H1 (cell line): ENCODE results near the gene GPR31. TPM values are rescaled to one million over a fixed set of nuclear protein-coding genes. Genes with fewer than 3 reads are reported as not detected.

Source experiments
- CTCF ChIA-PET: fragments of 300-600 bp; sonication (Branson Sonifier 250); formaldehyde crosslinking; loops from one replicate; lab custom pipeline; 2021; ENCODE audit not compliant: partially characterized antibody; lab: Charles Lee
- POLR2A ChIA-PET: fragments of 300-600 bp; sonication (Branson Sonifier 250); formaldehyde crosslinking; loops from one replicate; lab custom pipeline; 2021; ENCODE audit warnings: inconsistent platforms; ENCODE audit not compliant: partially characterized antibody; lab: Charles Lee
- DNase-seq, 2 experiments: peaks; one replicate each; pipeline versions ENCODE4 v3.0.0 to v3.0.0-alpha.2; 2010 to 2022; ENCODE audit warnings: low spot score in 2 of 2, low read depth in 1 of 2, mixed read lengths in 1 of 2
- FAIRE-seq: peaks from 2 replicates; lab custom pipeline; 2011; peaks lifted over from hg19 to GRCh38; lab: Jason Lieb, UNC
- H2AFZ ChIP-seq: 2 replicates; pipeline ENCODE4 v1.8.1; 2012; ENCODE audit warnings: low read length, inconsistent platforms
- H2AK5ac ChIP-seq: 2 replicates; pipeline ENCODE4 v1.6.1; 2013; ENCODE audit warnings: low read depth, low read length
- H2BK120ac ChIP-seq: replicated peaks from 2 replicates; pipeline ENCODE3; 2013; ENCODE audit warnings: low read depth, low read length, inconsistent platforms
- H2BK12ac ChIP-seq: 2 replicates; pipeline ENCODE4 v1.6.1; 2013; ENCODE audit warnings: low read depth, low read length
- H2BK15ac ChIP-seq: 2 replicates; pipeline ENCODE4 v1.6.1; 2013; ENCODE audit warnings: low read length
- H2BK20ac ChIP-seq: 2 replicates; pipeline ENCODE4 v1.6.1; 2013; ENCODE audit warnings: low read length
- H2BK5ac ChIP-seq: 2 replicates; pipeline ENCODE4 v1.6.1; 2013; ENCODE audit warnings: low read depth, low read length
- H3K14ac ChIP-seq: 2 replicates; pipeline ENCODE4 v1.6.1; 2013; ENCODE audit warnings: inconsistent platforms; ENCODE audit not compliant: insufficient read length
- H3K18ac ChIP-seq: 2 replicates; pipeline ENCODE4 v1.6.1; 2013; ENCODE audit warnings: low read length; ENCODE audit errors: extremely low read depth
- H3K23ac ChIP-seq: 2 replicates; pipeline ENCODE4 v1.6.1; 2013; ENCODE audit warnings: inconsistent platforms; ENCODE audit not compliant: insufficient read length
- H3K23me2 ChIP-seq: 2 replicates; pipeline ENCODE4 v1.6.1; 2013; ENCODE audit warnings: low read depth, low read length
- H3K27ac ChIP-seq: 2 replicates; pipeline ENCODE4 v1.6.1; 2011; ENCODE audit warnings: low read depth, low read length, inconsistent platforms
- H3K27me3 ChIP-seq, 4 experiments: replicated peaks in 1 of 4; 1 replicate in 1 of 4; 2 replicates in 3 of 4; pipeline versions ENCODE4 v1.6.1 to v1.8.1; 2011 to 2013; ENCODE audit warnings: low read length in 3 of 4, mild to moderate bottlenecking in 3 of 4, inconsistent platforms in 2 of 4, mixed read lengths in 2 of 4, moderate library complexity in 1 of 4; ENCODE audit not compliant: control insufficient read depth in 3 of 4, insufficient read depth in 3 of 4; ENCODE audit errors: extremely low read depth in 1 of 4
- H3K36me3 ChIP-seq, 4 experiments: 2 replicates each; pipeline versions ENCODE4 v1.6.1 to v1.8.1; 2011 to 2013; ENCODE audit warnings: mild to moderate bottlenecking in 4 of 4, low read length in 3 of 4, moderate library complexity in 2 of 4, control low read depth in 1 of 4, inconsistent platforms in 1 of 4; ENCODE audit not compliant: insufficient read depth in 4 of 4, control insufficient read depth in 2 of 4
- H3K4ac ChIP-seq: replicated peaks from 2 replicates; pipeline ENCODE3; 2013; ENCODE audit warnings: low read length, low read depth, mixed read lengths, inconsistent platforms; ENCODE audit not compliant: insufficient read length
- H3K4me1 ChIP-seq, 4 experiments: replicated peaks in 1 of 4; 1 replicate in 1 of 4; 2 replicates in 3 of 4; pipeline versions ENCODE4 v1.6.1 to v1.8.1; 2011 to 2013; ENCODE audit warnings: low read length in 3 of 4, inconsistent platforms in 2 of 4, mixed read lengths in 1 of 4; ENCODE audit not compliant: insufficient read depth in 4 of 4, control insufficient read depth in 3 of 4
- H3K4me2 ChIP-seq, 2 experiments: 2 replicates each; pipeline versions ENCODE4 v1.6.1 to v1.8.1; 2011 to 2013; ENCODE audit warnings: low read depth in 2 of 2, low read length in 2 of 2, control low read depth in 1 of 2, inconsistent platforms in 1 of 2, mild to moderate bottlenecking in 1 of 2; ENCODE audit not compliant: insufficient read depth in 1 of 2
- H3K4me3 ChIP-seq, 4 experiments: fragments of 200-600, 300-600 bp in 1 of 4; sonication (generic), shearing (Covaris generic), sonication (Bioruptor Twin) in 1 of 4; 2 replicates each; pipeline versions ENCODE4 v1.5.1 to v1.8.1; 2011 to 2016; ENCODE audit warnings: low read length in 4 of 4, low read depth in 3 of 4, control low read depth in 2 of 4, inconsistent platforms in 2 of 4, mild to moderate bottlenecking in 2 of 4, mixed read lengths in 1 of 4, moderate library complexity in 1 of 4; ENCODE audit not compliant: insufficient read depth in 2 of 4; ENCODE audit errors: extremely low read depth in 1 of 4
- H3K56ac ChIP-seq: replicated peaks from 2 replicates; pipeline ENCODE3; 2013; ENCODE audit warnings: low read depth, mild to moderate bottlenecking, mixed read lengths, low read length, inconsistent platforms; ENCODE audit not compliant: insufficient read length
- H3K79me1 ChIP-seq: 2 replicates; pipeline ENCODE4 v1.6.1; 2013; ENCODE audit warnings: low read depth, low read length, control low read depth
- H3K79me2 ChIP-seq, 2 experiments: 2 replicates each; pipeline versions ENCODE4 v1.6.1 to v1.8.1; 2012 to 2013; ENCODE audit warnings: low read length in 2 of 2, mild to moderate bottlenecking in 2 of 2, inconsistent platforms in 1 of 2; ENCODE audit not compliant: insufficient read depth in 2 of 2, control insufficient read depth in 1 of 2
- H3K9ac ChIP-seq, 4 experiments: replicated peaks in 1 of 4; 1 replicate in 1 of 4; 2 replicates in 3 of 4; pipeline versions ENCODE4 v1.6.1 to v1.8.1; 2011 to 2013; ENCODE audit warnings: low read depth in 3 of 4, low read length in 3 of 4, control low read depth in 2 of 4, mild to moderate bottlenecking in 2 of 4, moderate library complexity in 2 of 4, inconsistent platforms in 1 of 4; ENCODE audit errors: extremely low read depth in 1 of 4
- H3K9me3 ChIP-seq, 2 experiments: 2 replicates each; pipeline versions ENCODE4 v1.6.1 to v1.8.1; 2012 to 2013; ENCODE audit warnings: mild to moderate bottlenecking in 2 of 2, moderate library complexity in 2 of 2, control low read depth in 1 of 2, inconsistent platforms in 1 of 2, low read depth in 1 of 2, low read length in 1 of 2, mixed read lengths in 1 of 2; ENCODE audit not compliant: insufficient read depth in 2 of 2
- H4K20me1 ChIP-seq, 2 experiments: replicated peaks in 1 of 2; 2 replicates each; pipeline versions ENCODE3 to v1.8.1; 2011 to 2013; ENCODE audit warnings: inconsistent platforms in 2 of 2, low read length in 2 of 2, mild to moderate bottlenecking in 1 of 2; ENCODE audit not compliant: insufficient read depth in 2 of 2, control insufficient read depth in 1 of 2
- H4K5ac ChIP-seq: 2 replicates; pipeline ENCODE4 v1.6.1; 2013; ENCODE audit warnings: low read length, low read depth, mixed read lengths, inconsistent platforms; ENCODE audit not compliant: insufficient read length
- H4K8ac ChIP-seq: 2 replicates; pipeline ENCODE4 v1.8.0; 2013; ENCODE audit warnings: mild to moderate bottlenecking, moderate library complexity, low read length, inconsistent platforms; ENCODE audit not compliant: insufficient read depth; ENCODE audit errors: extremely low read depth
- H4K91ac ChIP-seq: replicated peaks from 2 replicates; pipeline ENCODE3; 2013; ENCODE audit warnings: low read length, mixed read lengths, inconsistent platforms; ENCODE audit not compliant: insufficient read length
- CREB1 ChIP-seq: IDR thresholded peaks from 2 replicates; pipeline ENCODE4 v1.6.1; 2012; ENCODE audit warnings: inconsistent platforms
- EP300 ChIP-seq, 2 experiments: IDR thresholded peaks; 1 replicate in 1 of 2; 2 replicates in 1 of 2; pipeline ENCODE4 v1.6.1; 2011 to 2012; ENCODE audit warnings: low read depth in 2 of 2, low read length in 2 of 2, mild to moderate bottlenecking in 2 of 2, borderline replicate concordance in 1 of 2, inconsistent platforms in 1 of 2, moderate library complexity in 1 of 2
- GABPA ChIP-seq: IDR thresholded peaks from 2 replicates; pipeline ENCODE4 v1.6.1; 2011; ENCODE audit warnings: mild to moderate bottlenecking, low read length, moderate library complexity, borderline replicate concordance; ENCODE audit not compliant: insufficient read depth
- JUN ChIP-seq: IDR thresholded peaks from 2 replicates; pipeline ENCODE4 v1.6.1; 2011; ENCODE audit warnings: low read depth, mild to moderate bottlenecking, improper control_type of control experiment, low read length
- KDM5A ChIP-seq: fragments of 200-600 bp; IDR thresholded peaks from 2 replicates; pipeline ENCODE4 v1.7.1; 2012; ENCODE audit warnings: mild to moderate bottlenecking, low read length, inconsistent platforms, mixed read lengths
- NANOG ChIP-seq: IDR thresholded peaks from 2 replicates; pipeline ENCODE4 v1.6.1; 2011; ENCODE audit warnings: low read length, low read depth, mild to moderate bottlenecking, inconsistent platforms; ENCODE audit not compliant: insufficient read depth, poor library complexity, severe bottlenecking
- PHF8 ChIP-seq: fragments of 200-600 bp; sonication (generic); conservative IDR thresholded peaks from 2 replicates; pipeline ENCODE4 v1.7.1; 2012; ENCODE audit warnings: low read depth, mild to moderate bottlenecking, inconsistent platforms, low read length, moderate library complexity
- SRF ChIP-seq: IDR thresholded peaks from 2 replicates; pipeline ENCODE4 v1.6.1; 2011; ENCODE audit warnings: mild to moderate bottlenecking, low read depth, low read length, moderate library complexity
- SUZ12 ChIP-seq: fragments of 200-600 bp; sonication (generic); IDR thresholded peaks from 2 replicates; pipeline ENCODE4 v1.6.1; 2012; ENCODE audit warnings: mild to moderate bottlenecking, inconsistent platforms, low read length, moderate library complexity, mixed read lengths
- TAF7 ChIP-seq: optimal IDR thresholded peaks from 2 replicates; pipeline ENCODE3; 2011; ENCODE audit warnings: low read depth, mild to moderate bottlenecking, inconsistent platforms, low read length, moderate library complexity, borderline replicate concordance
- USF2 ChIP-seq: IDR thresholded peaks from 2 replicates; pipeline ENCODE4 v1.6.1; 2011; ENCODE audit warnings: low read length, improper control_type of control experiment
- ZNF274 ChIP-seq: IDR thresholded peaks from 2 replicates; pipeline ENCODE4 v1.7.0; 2012; ENCODE audit warnings: low read length, borderline replicate concordance; ENCODE audit errors: extremely low read depth
- WGBS, 2 experiments: shearing (Covaris generic) in 1 of 2; methylation state at CpG; one replicate each; pipeline versions ENCODE4 v1.1.6 to v1.1.7; 2013 to 2015; ENCODE audit warnings: low lambda C conversion rate in 2 of 2, mixed read lengths in 2 of 2, inconsistent platforms in 1 of 2, low coverage in 1 of 2, missing lambda C conversion rate in 1 of 2; ENCODE audit not compliant: insufficient replicate concordance in 2 of 2, insufficient coverage in 1 of 2, insufficient read length in 1 of 2; ENCODE audit errors: extremely low coverage in 1 of 2, missing lambda C conversion rate in 1 of 2; 5-methylcytosine and 5-hydroxymethylcytosine counted together
- polyA plus RNA-seq, 7 experiments: library from polyadenylated mRNA; depleted of rRNA in 3 of 7; stranded (reverse) in 5 of 7; unstranded in 2 of 7; fragments of >200 nt in 5 of 7; fragments of 200-250 nt in 2 of 7; gene quantifications; 1 replicate in 5 of 7; 2 replicates in 1 of 7; 4 replicates in 1 of 7; pipeline versions ENCODE4 v1.2.1 to v1.2.3, GENCODE V29; 2011 to 2013; ENCODE audit warnings: missing spikeins in 2 of 7, mixed read lengths in 2 of 7
- total RNA-seq: library from RNA; stranded (reverse); fragmentation: NEBNext Ultra II Directional; extraction: Animal tissue kit (Norgen Biotek cat#: 25700); gene quantifications from 2 replicates; pipeline ENCODE4 v1.2.1, GENCODE V29; 2021

Gene GPR31
- total and polyA plus RNA-seq, 2 of the 8 experiments (the other 6 are each of a cell fraction or from before 2014, with no cell fraction given) = not detected

- H3K56ac ChIP-seq = no peak overlapping the region
- H3K36me3 ChIP-seq = no peaks in the 10 kb centered on the region
- H3K4ac ChIP-seq = no peak overlapping the region
- no peak overlapping the region for H3K23ac ChIP-seq
- no peaks in the 10 kb centered on the region for H3K79me1 ChIP-seq
- H2BK12ac ChIP-seq = 0 out of 2 replicates have a peak overlapping the region, but pooled peaks have one; percentile 20
- no peaks in the 10 kb centered on the region for H3K27me3 ChIP-seq
- no peak overlapping the region for H2BK120ac ChIP-seq
- H4K8ac ChIP-seq = no peak overlapping the region
- ChIA-PET POLR2A (no interaction called here), CTCF (interaction anchor here (0.6 to 1.9 kb wide), 7 partner anchors 8 to 570 kb away, joined by 3 to 6 read pairs (median 3); no protein-coding TSS in a partner anchor)
- H3K18ac ChIP-seq = no peak overlapping the region
- 95% methylated on average over 8 of the region's 8 CpGs; no CpG with 5 or more reads in 1 of the 2 experiments for WGBS, 2 experiments
- H2BK5ac ChIP-seq = no peak overlapping the region
- no peaks in the 10 kb centered on the region for H4K20me1 ChIP-seq
- no peak overlapping the region for H3K9ac ChIP-seq
- H3K27ac ChIP-seq = no peak overlapping the region
- no peak overlapping the region for H4K91ac ChIP-seq
- no peak overlapping the region for H2AK5ac ChIP-seq
- H4K5ac ChIP-seq = no peak overlapping the region
- H2BK15ac ChIP-seq = no peak overlapping the region
- peaks cover 0 to 6% of the 10 kb centered on the region in 2 experiments; a peak in 1 of 4 replicates for H3K9me3 ChIP-seq
- no peak overlapping the region for H2AFZ ChIP-seq
- H3K79me2 ChIP-seq = no peaks in the 10 kb centered on the region
- peaks cover 0 to 2% (median 0%) of the 10 kb centered on the region in 4 experiments; a peak in 2 of 7 replicates for H3K4me1 ChIP-seq
- H3K4me3 ChIP-seq = no peak overlapping the region
- FAIRE-seq (no peak), DNase-seq (no peak)
- no peak overlapping the region for H3K4me2 ChIP-seq
- no peak overlapping the region for H3K14ac ChIP-seq
- no peak overlapping the region for H2BK20ac ChIP-seq
- no peaks in the 10 kb centered on the region for H3K23me2 ChIP-seq
- TF ChIP-seq EP300 (IDR thresholded peaks at IDR 0.05; ENCODE audit: borderline replicate concordance in 1 of 2, low read depth in 2 of 2, low read length in 2 of 2) (no peak), SRF (no peak), SUZ12 (no peak), CREB1 (no peak), GABPA (no peak), NANOG (no peak), PHF8 (no peak), USF2 (no peak), JUN (no peak), ZNF274 (no peak), TAF7 (no peak), KDM5A (no peak)
Measured at GRCh38 chr6:167121335-167121841, 36.4 kb downstream of the GPR31 start.
